SK-N-MC (cell line): Measurements from ENCODE around the gene KRT34.

Experiments used
- DNase-seq: peaks from one replicate; pipeline ENCODE4 v3.0.0-alpha.2; 2011; ENCODE audit warnings: low read depth, low spot score
- H3K27ac ChIP-seq: fragments of 200-600 bp; sonication (generic); 2 replicates; pipeline ENCODE4 v1.5.1; 2016; ENCODE audit warnings: mixed run types
- H3K36me3 ChIP-seq: fragments of 200-600 bp; sonication (generic); 2 replicates; pipeline ENCODE4 v1.6.1; 2017; ENCODE audit warnings: antibody characterized with exemption, low read length, mixed read lengths; ENCODE audit not compliant: insufficient read depth
- H3K4me3 ChIP-seq: fragments of 200-600 bp; sonication (generic); 2 replicates; pipeline ENCODE4 v1.5.1; 2016
- H3K9ac ChIP-seq: fragments of 200-600 bp; sonication (generic); 2 replicates; pipeline ENCODE4 v1.8.0; 2017; ENCODE audit warnings: mixed run types, mixed read lengths; ENCODE audit not compliant: insufficient read length
- H3K9me3 ChIP-seq: fragments of 200-600 bp; sonication (generic); 2 replicates; pipeline ENCODE4 v1.6.1; 2017; ENCODE audit warnings: low read depth, mild to moderate bottlenecking, antibody characterized with exemption, low read length, moderate library complexity, mixed read lengths
- EZH2 ChIP-seq: fragments of 200-600 bp; sonication (generic); IDR thresholded peaks from one replicate; pipeline ENCODE4 v1.6.1; 2017; ENCODE audit warnings: antibody characterized with exemption
- FOXP2 ChIP-seq: optimal IDR thresholded peaks from 2 replicates; pipeline ENCODE3; 2011; ENCODE audit warnings: mild to moderate bottlenecking, moderate library complexity; ENCODE audit not compliant: insufficient read depth; ENCODE audit errors: extremely low read length, control extremely low read depth
- POLR2AphosphoS5 ChIP-seq: IDR thresholded peaks from 2 replicates; pipeline ENCODE4 v1.6.1; 2012; ENCODE audit warnings: mild to moderate bottlenecking, low read depth, low read length, borderline replicate concordance

The KRT34 gene

DNA sequence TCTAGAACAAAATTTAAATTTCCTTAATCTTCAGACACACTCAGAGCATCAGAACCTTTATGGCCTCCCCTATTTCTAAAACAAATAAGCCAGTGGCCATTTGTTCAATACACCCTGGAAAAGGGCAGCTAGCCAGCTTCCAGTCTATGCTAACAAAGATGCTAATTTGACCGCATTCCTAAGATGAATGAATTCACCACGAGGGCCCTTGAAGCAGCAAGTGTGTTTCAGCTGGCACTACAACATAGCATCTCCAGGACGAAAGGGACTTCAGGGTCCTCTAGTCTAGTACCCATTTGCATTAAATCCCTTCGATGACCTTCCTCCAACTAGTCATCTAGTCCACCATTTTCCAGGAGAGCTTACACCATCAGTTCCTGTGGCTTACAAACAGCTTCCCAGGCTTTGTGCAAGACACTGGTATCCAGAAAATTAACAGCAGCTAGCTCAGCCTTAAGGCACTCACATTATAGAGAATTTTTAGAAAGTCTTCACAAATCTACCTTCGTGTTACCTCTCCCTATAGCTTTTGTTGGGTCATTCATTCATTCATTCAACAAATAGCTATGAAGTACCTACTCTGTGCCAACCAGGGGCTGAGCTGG, 31.3 kb upstream of the KRT34 start:
- Histone ChIP-seq H3K4me3 (no peak overlapping the region), H3K36me3 (no peaks in the 10 kb centered on the region), H3K27ac (no peak overlapping the region), H3K9me3 (no peaks in the 10 kb centered on the region), H3K9ac (no peak overlapping the region)
- TF ChIP-seq FOXP2 (no peak), POLR2AphosphoS5 (no peak), EZH2 (no peak)
- DNase-seq = no peak

- no peaks in the 10 kb centered on the region for H3K9me3 ChIP-seq
- no peak for DNase-seq
- H3K36me3 ChIP-seq = no peaks in the 10 kb centered on the region
- H3K4me3 ChIP-seq = no peak overlapping the region
- no peak overlapping the region for H3K27ac ChIP-seq
- H3K9ac ChIP-seq = no peak overlapping the region
- TF ChIP-seq FOXP2 (no peak), POLR2AphosphoS5 (no peak), EZH2 (no peak)
Measured at GRCh38 chr17:41411072-41411840, 29.1 kb upstream of the KRT34 start.

GRCh38 chr17:41407226-41407625, 25.1 kb upstream of the KRT34 start:
- H3K27ac ChIP-seq = no peak overlapping the region
- TF ChIP-seq EZH2 = no peak
- no peak for TF ChIP-seq POLR2AphosphoS5
- no peak for TF ChIP-seq FOXP2
- no peak overlapping the region for H3K4me3 ChIP-seq
- H3K9ac ChIP-seq = no peak overlapping the region
- no peak for DNase-seq
- H3K9me3 ChIP-seq = no peaks in the 10 kb centered on the region
- H3K36me3 ChIP-seq = no peaks in the 10 kb centered on the region

DNA sequence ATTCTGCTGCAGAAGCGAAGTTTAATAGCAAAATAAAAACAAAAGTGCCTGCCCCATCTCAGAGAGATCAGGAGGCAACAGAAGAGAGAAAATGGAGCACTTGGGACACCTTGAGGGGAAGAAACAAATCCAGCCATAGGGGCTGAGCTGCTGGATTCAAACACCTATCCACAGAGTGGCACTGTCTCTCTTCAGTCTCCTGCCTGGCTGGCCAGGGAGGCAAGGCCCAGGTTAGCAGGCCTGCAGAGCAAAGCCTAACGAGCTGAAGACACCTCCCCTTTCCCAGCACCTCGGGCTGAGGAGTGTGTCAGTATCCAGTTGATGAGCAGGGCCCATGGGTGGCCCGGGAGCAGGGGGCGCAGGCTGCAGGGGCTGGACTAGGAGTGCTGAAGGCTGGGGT, 24.1 kb upstream of the KRT34 start:
- DNase-seq = no peak
- TF ChIP-seq POLR2AphosphoS5 (no peak), FOXP2 (no peak)
- H3K9ac ChIP-seq = no peak overlapping the region
- H3K4me3 ChIP-seq = no peak overlapping the region
- H3K27ac ChIP-seq = no peak overlapping the region
- H3K36me3 ChIP-seq = no peaks in the 10 kb centered on the region
- no peaks in the 10 kb centered on the region for H3K9me3 ChIP-seq

DNA sequence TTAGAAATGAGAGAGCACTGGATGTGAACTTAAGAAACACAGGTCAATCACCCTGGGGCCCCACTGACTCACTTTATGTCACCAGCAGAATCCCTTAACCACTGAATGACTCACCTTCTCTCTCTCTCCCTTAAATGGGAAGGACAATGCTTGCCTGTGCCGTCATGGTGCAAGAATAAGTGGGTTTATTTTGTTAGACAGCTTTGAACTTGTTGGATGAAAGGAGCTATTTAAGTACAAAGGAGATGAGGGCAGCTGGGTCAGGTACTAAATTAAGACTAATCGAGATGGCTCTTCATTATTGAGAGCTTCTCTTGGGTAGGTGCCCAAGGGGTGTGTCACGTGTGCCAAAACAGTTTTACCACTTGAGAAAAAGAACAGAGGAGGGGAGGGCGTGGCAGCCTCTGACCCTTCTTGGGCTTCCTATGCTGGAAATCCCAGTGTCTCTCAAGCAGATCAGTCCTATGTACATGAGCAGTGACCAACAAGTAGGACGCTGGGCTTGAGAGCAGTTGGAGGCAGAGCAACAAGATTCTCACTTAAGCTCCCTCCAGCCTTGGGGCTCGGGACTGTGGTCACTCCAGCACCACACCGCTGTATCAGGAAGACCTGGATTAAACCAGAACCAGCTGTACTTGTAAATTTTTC, 22.0 kb upstream of the KRT34 start:
- H3K27ac ChIP-seq = no peak overlapping the region
- no peaks in the 10 kb centered on the region for H3K36me3 ChIP-seq
- H3K9ac ChIP-seq = no peak overlapping the region
- no peak for DNase-seq
- no peak for TF ChIP-seq POLR2AphosphoS5
- no peak for TF ChIP-seq FOXP2
- TF ChIP-seq EZH2 = no peak
- no peaks in the 10 kb centered on the region for H3K9me3 ChIP-seq
- H3K4me3 ChIP-seq = no peak overlapping the region

GRCh38 chr17:41403404-41404023, 21.4 kb upstream of the KRT34 start:
- H3K27ac ChIP-seq = no peak overlapping the region
- no peak overlapping the region for H3K9ac ChIP-seq
- no peak overlapping the region for H3K4me3 ChIP-seq
- DNase-seq = no peak
- no peaks in the 10 kb centered on the region for H3K9me3 ChIP-seq
- no peaks in the 10 kb centered on the region for H3K36me3 ChIP-seq
- no peak for TF ChIP-seq EZH2

- DNase-seq = no peak
- no peak overlapping the region for H3K9ac ChIP-seq
- no peaks in the 10 kb centered on the region for H3K36me3 ChIP-seq
- H3K9me3 ChIP-seq = no peaks in the 10 kb centered on the region
- no peak overlapping the region for H3K4me3 ChIP-seq
- TF ChIP-seq FOXP2 = no peak
- no peak for TF ChIP-seq POLR2AphosphoS5
- no peak for TF ChIP-seq EZH2
- H3K27ac ChIP-seq = no peak overlapping the region
Measured at GRCh38 chr17:41402161-41402560, 20.1 kb upstream of the KRT34 start.

DNA sequence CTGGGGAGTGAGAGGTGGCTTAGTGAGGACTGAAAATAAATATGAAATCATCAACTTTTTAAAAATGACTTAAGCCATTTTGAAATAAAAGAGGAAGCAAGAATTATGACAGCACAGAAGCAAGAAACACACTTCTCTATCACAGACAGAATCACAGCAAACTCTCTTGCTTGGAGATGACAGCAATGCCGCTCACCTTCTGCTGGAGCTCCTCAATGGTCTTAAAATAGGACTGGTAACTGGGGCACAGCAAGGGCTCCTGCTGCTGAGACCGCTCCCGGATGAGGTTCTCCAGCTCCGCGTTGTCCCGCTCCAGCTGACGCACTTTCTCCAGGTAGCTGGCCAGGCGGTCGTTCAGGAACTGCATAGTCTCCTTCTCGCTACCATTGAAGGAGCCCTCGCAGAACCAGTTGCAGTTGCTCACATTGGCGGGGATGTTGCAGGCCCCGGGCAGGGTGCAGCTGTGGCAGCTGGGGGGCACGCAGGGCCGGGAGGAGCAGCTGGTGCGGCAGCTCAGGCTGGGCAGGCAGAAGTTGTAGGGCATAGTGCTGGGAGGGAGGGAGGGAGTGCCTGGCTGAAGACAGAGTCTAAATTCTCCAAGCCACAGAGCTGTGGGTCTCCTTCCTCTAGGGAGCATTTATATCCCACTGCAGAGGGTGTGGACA, 15.0 kb upstream of the KRT34 start, which contains the start of gene KRT31:
Gene KRT31 (minus strand): TSS at position 613 of the 665 bp plus-strand sequence. CDS start 69 bp downstream, at position 544.
- no peaks in the 10 kb centered on the region for H3K36me3 ChIP-seq
- TF ChIP-seq FOXP2 = no peak
- TF ChIP-seq POLR2AphosphoS5 = no peak
- no peak for TF ChIP-seq EZH2
- no peak within 1 kb of the TSS for H3K9ac ChIP-seq
- no peak for DNase-seq
- H3K27ac ChIP-seq = no peak within 1 kb of the TSS
- H3K4me3 ChIP-seq = no peak within 1 kb of the TSS
- H3K9me3 ChIP-seq = no peaks in the 10 kb centered on the region
